HepG2 (cell line): ENCODE results near the gene CADM1. TPM values are rescaled to one million over a fixed set of nuclear protein-coding genes. Genes with fewer than 3 reads are reported as not detected.

Experiments used
- ATAC-seq: fragments of 200-7000 bp; cut with Tn5 transposase; 3 replicates; pipeline ENCODE4 v1.9.1; 2020; ENCODE audit warnings: mild to moderate bottlenecking, moderate library complexity
- BruUV-seq: library from RNA; stranded (reverse); fragments of 400-500 nt; replicated peaks from 2 replicates; lab custom pipeline; 2021; lab: Mats Ljungman, UMichigan
- CTCF ChIA-PET: fragments of 300-600 bp; formaldehyde crosslinking; extraction: SDS; loops from one replicate; lab custom pipeline; 2021; ENCODE audit warnings: low total read pairs, inconsistent platforms, low intra/inter-chr PET ratio; lab: Yijun Ruan, JAX
- POLR2A ChIA-PET: fragments of 350-600 bp; sonication (Branson Sonifier 250); formaldehyde crosslinking; loops from one replicate; lab custom pipeline; 2020; ENCODE audit warnings: antibody characterized with exemption, inconsistent platforms; lab: Yijun Ruan, JAX
- DNase-seq: peaks from one replicate; pipeline ENCODE4 v3.0.0-alpha.2; 2015; ENCODE audit warnings: low spot score
- FAIRE-seq: peaks from 3 replicates; lab custom pipeline; 2011; peaks lifted over from hg19 to GRCh38; lab: Jason Lieb, UNC
- H2AFZ ChIP-seq: one replicate; pipeline ENCODE4 v1.6.1; 2011; ENCODE audit warnings: low read length, inconsistent platforms
- H3K27ac ChIP-seq: fragments of 300-600 bp; 3 replicates; pipeline ENCODE4 v1.8.0; 2011; ENCODE audit warnings: mixed run types, mild to moderate bottlenecking, mixed read lengths, low read length, inconsistent platforms; ENCODE audit not compliant: insufficient read depth; ENCODE audit errors: extremely low read length
- H3K27me3 ChIP-seq, 2 experiments: fragments of 200-600 bp in 1 of 2; 2 replicates in 1 of 2; 3 replicates in 1 of 2; pipeline versions ENCODE4 v1.6.0 to v1.8.0; 2011; ENCODE audit warnings: low read length in 2 of 2, mild to moderate bottlenecking in 2 of 2, moderate library complexity in 2 of 2, inconsistent platforms in 1 of 2; ENCODE audit not compliant: insufficient read depth in 2 of 2, control insufficient read depth in 1 of 2
- H3K36me3 ChIP-seq, 2 experiments: fragments of 200-600 bp in 1 of 2; replicated peaks in 1 of 2; 2 replicates in 1 of 2; 3 replicates in 1 of 2; pipeline versions ENCODE4 v1.5.1 to v1.8.0; 2011; ENCODE audit warnings: low read length in 2 of 2, inconsistent platforms in 1 of 2; ENCODE audit not compliant: insufficient read depth in 2 of 2, control insufficient read depth in 1 of 2
- H3K4me1 ChIP-seq: 2 replicates; pipeline ENCODE4 v1.5.1; 2012; ENCODE audit warnings: low read length, inconsistent platforms; ENCODE audit not compliant: insufficient read depth
- H3K4me2 ChIP-seq: 2 replicates; pipeline ENCODE4 v1.6.0; 2011; ENCODE audit warnings: low read depth, low read length, inconsistent platforms
- H3K4me3 ChIP-seq, 3 experiments: fragments of 200-600 bp in 1 of 3; sonication (generic), shearing (Covaris generic) in 1 of 3; replicated peaks in 1 of 3; 2 replicates each; pipeline ENCODE4 v1.5.1; 2011 to 2016; ENCODE audit warnings: low read length in 3 of 3, inconsistent platforms in 2 of 3, low read depth in 2 of 3, mild to moderate bottlenecking in 2 of 3, control low read depth in 1 of 3, mixed read lengths in 1 of 3; ENCODE audit not compliant: insufficient read depth in 1 of 3
- H3K79me2 ChIP-seq: one replicate; pipeline ENCODE4 v1.6.1; 2011; ENCODE audit warnings: low read length, inconsistent platforms; ENCODE audit not compliant: insufficient read depth
- H3K9ac ChIP-seq: 2 replicates; pipeline ENCODE4 v1.6.0; 2011; ENCODE audit warnings: mild to moderate bottlenecking, low read depth, low read length, inconsistent platforms; ENCODE audit not compliant: insufficient read depth
- H3K9me3 ChIP-seq: 2 replicates; pipeline ENCODE4 v1.5.1; 2012; ENCODE audit warnings: mild to moderate bottlenecking, low read length
- H4K20me1 ChIP-seq: 2 replicates; pipeline ENCODE4 v1.6.0; 2011; ENCODE audit warnings: inconsistent platforms, mild to moderate bottlenecking, low read length, moderate library complexity; ENCODE audit not compliant: insufficient read depth
- AGO2 ChIP-seq: fragments of 200-400 bp; formaldehyde crosslinking; optimal IDR thresholded peaks from 2 replicates; pipeline ENCODE3; 2017; ENCODE audit warnings: mild to moderate bottlenecking, low read depth, low read length, moderate library complexity
- BCL6 ChIP-seq: IDR thresholded peaks from 2 replicates; pipeline ENCODE4 v1.6.1; 2016; ENCODE audit warnings: missing genetic modification reagents, missing compliant biosample characterization
- MTF2 ChIP-seq: sonication (generic); formaldehyde crosslinking; IDR thresholded peaks from 2 replicates; pipeline ENCODE4 v1.5.0; 2020; ENCODE audit warnings: missing genetic modification reagents, borderline replicate concordance
- NFKB2 ChIP-seq: sonication (generic); formaldehyde crosslinking; IDR thresholded peaks from 2 replicates; pipeline ENCODE4 v1.4.0; 2020; ENCODE audit warnings: missing genetic modification reagents, borderline replicate concordance
- ONECUT2 ChIP-seq: sonication (generic); formaldehyde crosslinking; IDR thresholded peaks from 2 replicates; pipeline ENCODE4 v1.4.0; 2020; ENCODE audit warnings: missing genetic modification reagents
- ZFP37 ChIP-seq: sonication (generic); formaldehyde crosslinking; IDR thresholded peaks from 2 replicates; pipeline ENCODE4 v1.4.0; 2020; ENCODE audit warnings: missing genetic modification reagents, borderline replicate concordance
- ZNF136 ChIP-seq: sonication (generic); formaldehyde crosslinking; IDR thresholded peaks from 2 replicates; pipeline ENCODE4 v1.8.1; 2022; ENCODE audit warnings: low read depth, mild to moderate bottlenecking, moderate library complexity, missing genetic modification reagents
- ZNF777 ChIP-seq: sonication (generic); formaldehyde crosslinking; IDR thresholded peaks from 2 replicates; pipeline ENCODE4 v1.4.0; 2020; ENCODE audit warnings: missing genetic modification reagents
- WGBS: methylation state at CpG from one replicate; pipeline ENCODE4 v1.1.6; 2017; ENCODE audit warnings: low lambda C conversion rate; 5-methylcytosine and 5-hydroxymethylcytosine counted together
- in situ Hi-C: cut with HindIII; loops from 2 replicates; pipeline ENCODE4 v1.10.0; 2017; ENCODE audit warnings: low pct_unique_long_range_greater_than_20kb; ENCODE audit not compliant: extremely low pct_ligation_motif_present
- intact Hi-C: fragments of 100-400 bp; cut with micrococcal nuclease; formaldehyde crosslinking; loops from one replicate; pipeline ENCODE4 v1.10.0; 2022; ENCODE audit not compliant: unreplicated experiment
- polyA plus RNA-seq, 8 experiments: library from polyadenylated mRNA; depleted of rRNA in 3 of 8; stranded (reverse) in 7 of 8; unstranded in 1 of 8; fragments of >200 nt; fragmentation: Illumina TruSeq in 4 of 8; extraction: Trizol in 4 of 8; gene quantifications; 2 replicates each; pipeline versions ENCODE4 v1.2.1 to v1.2.3, GENCODE V29; 2011 to 2016; ENCODE audit warnings: low read depth in 4 of 8, missing spikeins in 1 of 8, mixed read lengths in 1 of 8; ENCODE audit not compliant: insufficient read depth in 1 of 8
- total RNA-seq, 5 experiments: library from RNA; depleted of rRNA; stranded (reverse); fragments of >200 nt; fragmentation: Illumina TruSeq; extraction: Trizol; gene quantifications; 2 replicates each; pipeline ENCODE4 v1.2.3, GENCODE V29; 2016; ENCODE audit warnings: low read depth in 1 of 5
- TF ChIP-seq, protein P1 (sequence below): IDR thresholded peaks from 2 replicates; pipeline ENCODE4 v1.6.1; 2016
- TF ChIP-seq, protein P2 (sequence below): sonication (generic); formaldehyde crosslinking; IDR thresholded peaks from 2 replicates; pipeline ENCODE4 v1.4.0; 2020; ENCODE audit warnings: missing genetic modification reagents, mild to moderate bottlenecking, borderline replicate concordance
- TF ChIP-seq, protein P3 (sequence below): sonication (generic); formaldehyde crosslinking; IDR thresholded peaks from 2 replicates; pipeline ENCODE4 v1.4.0; 2020; ENCODE audit warnings: mild to moderate bottlenecking, missing genetic modification reagents

CADM1 gene
- total and polyA plus RNA-seq, 2 of the 13 experiments (the other 11 are each of a cell fraction or from before 2014, with no cell fraction given) = 71.3 to 122 TPM

DNA sequence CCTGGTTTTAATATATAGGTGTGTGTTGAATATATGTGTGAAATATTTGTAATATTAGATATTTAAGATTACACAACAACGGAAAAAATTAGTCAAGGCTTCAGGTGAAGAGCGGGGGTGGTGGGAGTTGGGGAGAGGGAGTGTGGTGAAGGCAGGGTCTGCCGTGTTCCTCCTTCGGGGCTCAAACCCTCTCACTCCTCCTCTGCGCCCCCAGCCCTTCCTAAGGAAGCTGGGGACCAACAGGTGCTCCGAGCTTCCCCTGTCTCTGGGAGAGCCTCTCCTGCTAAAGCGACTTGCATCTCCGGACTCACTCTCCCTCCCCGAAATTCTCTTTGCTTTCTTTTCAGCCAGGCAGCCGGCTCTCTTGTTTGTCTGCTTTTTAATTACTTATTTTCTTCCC, 960 bp upstream of the CADM1 start:
- Histone ChIP-seq H3K36me3 (no peaks in the 10 kb centered on the region), H3K27me3 (no peaks in the 10 kb centered on the region; a peak in 1 of 5 replicates), H3K4me3 (peak overlapping the region; percentile 79 to 91 (median 83)), H3K79me2 (peaks cover 37% of the 10 kb centered on the region), H3K4me1 (peaks cover 14% of the 10 kb centered on the region), H3K4me2 (peak overlapping the region; percentile 92), H3K9me3 (no peaks in the 10 kb centered on the region), H2AFZ (no peak overlapping the region), H4K20me1 (peaks cover 4% of the 10 kb centered on the region; the same call in 1 of the 2 replicates), H3K27ac (peak overlapping the region; percentile 91), H3K9ac (peak overlapping the region; percentile 67)
- no TSS peak for BruUV-seq
- DNase-seq = no peak
- intact Hi-C loops (loop anchor here (2.0 kb wide), 3 partner anchors 20 to 174 kb away; no protein-coding TSS in a partner anchor), in situ Hi-C loops (no loop called here)
- peak; percentile 14; the same call in 1 of the 2 replicates for TF ChIP-seq ZNF777 (CRISPR knock-in tag)
- TF ChIP-seq MTF2 = 0 out of 2 replicates have a peak, but pooled peaks have one; percentile 9
- TF ChIP-seq NFKB2 (CRISPR knock-in tag) = 0 out of 2 replicates have a peak, but pooled peaks have one; percentile 7
- TF ChIP-seq ZFP37 (CRISPR knock-in tag) = 0 out of 2 replicates have a peak, but pooled peaks have one; percentile 31
- no peak for TF ChIP-seq AGO2
- TF ChIP-seq, protein P1, sequence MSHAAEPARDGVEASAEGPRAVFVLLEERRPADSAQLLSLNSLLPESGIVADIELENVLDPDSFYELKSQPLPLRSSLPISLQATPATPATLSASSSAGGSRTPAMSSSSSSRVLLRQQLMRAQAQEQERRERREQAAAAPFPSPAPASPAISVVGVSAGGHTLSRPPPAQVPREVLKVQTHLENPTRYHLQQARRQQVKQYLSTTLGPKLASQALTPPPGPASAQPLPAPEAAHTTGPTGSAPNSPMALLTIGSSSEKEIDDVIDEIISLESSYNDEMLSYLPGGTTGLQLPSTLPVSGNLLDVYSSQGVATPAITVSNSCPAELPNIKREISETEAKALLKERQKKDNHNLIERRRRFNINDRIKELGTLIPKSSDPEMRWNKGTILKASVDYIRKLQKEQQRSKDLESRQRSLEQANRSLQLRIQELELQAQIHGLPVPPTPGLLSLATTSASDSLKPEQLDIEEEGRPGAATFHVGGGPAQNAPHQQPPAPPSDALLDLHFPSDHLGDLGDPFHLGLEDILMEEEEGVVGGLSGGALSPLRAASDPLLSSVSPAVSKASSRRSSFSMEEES (CRISPR knock-in tag) = no peak
- TF ChIP-seq, protein P2, sequence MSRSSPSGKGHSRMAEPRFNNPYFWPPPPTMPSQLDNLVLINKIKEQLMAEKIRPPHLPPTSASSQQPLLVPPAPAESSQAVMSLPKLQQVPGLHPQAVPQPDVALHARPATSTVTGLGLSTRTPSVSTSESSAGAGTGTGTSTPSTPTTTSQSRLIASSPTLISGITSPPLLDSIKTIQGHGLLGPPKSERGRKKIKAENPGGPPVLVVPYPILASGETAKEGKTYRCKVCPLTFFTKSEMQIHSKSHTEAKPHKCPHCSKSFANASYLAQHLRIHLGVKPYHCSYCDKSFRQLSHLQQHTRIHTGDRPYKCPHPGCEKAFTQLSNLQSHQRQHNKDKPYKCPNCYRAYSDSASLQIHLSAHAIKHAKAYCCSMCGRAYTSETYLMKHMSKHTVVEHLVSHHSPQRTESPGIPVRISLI = no peak
- 0 out of 2 replicates have a peak, but pooled peaks have one; percentile 2 for TF ChIP-seq BCL6 (CRISPR knock-in tag)
- TF ChIP-seq ZNF136 (CRISPR knock-in tag) = 0 out of 2 replicates have a peak, but pooled peaks have one; percentile 8
- TF ChIP-seq, protein P3, sequence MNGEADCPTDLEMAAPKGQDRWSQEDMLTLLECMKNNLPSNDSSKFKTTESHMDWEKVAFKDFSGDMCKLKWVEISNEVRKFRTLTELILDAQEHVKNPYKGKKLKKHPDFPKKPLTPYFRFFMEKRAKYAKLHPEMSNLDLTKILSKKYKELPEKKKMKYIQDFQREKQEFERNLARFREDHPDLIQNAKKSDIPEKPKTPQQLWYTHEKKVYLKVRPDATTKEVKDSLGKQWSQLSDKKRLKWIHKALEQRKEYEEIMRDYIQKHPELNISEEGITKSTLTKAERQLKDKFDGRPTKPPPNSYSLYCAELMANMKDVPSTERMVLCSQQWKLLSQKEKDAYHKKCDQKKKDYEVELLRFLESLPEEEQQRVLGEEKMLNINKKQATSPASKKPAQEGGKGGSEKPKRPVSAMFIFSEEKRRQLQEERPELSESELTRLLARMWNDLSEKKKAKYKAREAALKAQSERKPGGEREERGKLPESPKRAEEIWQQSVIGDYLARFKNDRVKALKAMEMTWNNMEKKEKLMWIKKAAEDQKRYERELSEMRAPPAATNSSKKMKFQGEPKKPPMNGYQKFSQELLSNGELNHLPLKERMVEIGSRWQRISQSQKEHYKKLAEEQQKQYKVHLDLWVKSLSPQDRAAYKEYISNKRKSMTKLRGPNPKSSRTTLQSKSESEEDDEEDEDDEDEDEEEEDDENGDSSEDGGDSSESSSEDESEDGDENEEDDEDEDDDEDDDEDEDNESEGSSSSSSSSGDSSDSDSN (CRISPR knock-in tag) = no peak
- 0 out of 2 replicates have a peak, but pooled peaks have one; percentile 2 for TF ChIP-seq ONECUT2 (CRISPR knock-in tag)
- ChIA-PET CTCF (interaction anchor here (1.1 to 2.6 kb wide), 2 partner anchors 24 to 170 kb away, joined by 3 to 10 read pairs; no protein-coding TSS in a partner anchor), POLR2A (interaction anchor here (1.0 to 2.0 kb wide), 3 partner anchors 19 to 44 kb away, joined by 3 to 20 read pairs (median 4); no protein-coding TSS in a partner anchor)
- WGBS = under 1% methylated on average over 10 of the region's 10 CpGs
- ATAC-seq = no peak
- no peak for FAIRE-seq
